AG08395 (cell line): Measurements from ENCODE around the gene BTBD9.

ENCODE experiments used
- DNase-seq: peaks from one replicate; pipeline ENCODE4 v3.0.0; 2012; ENCODE audit warnings: mixed read lengths, low spot score

The BTBD9 gene

DNA sequence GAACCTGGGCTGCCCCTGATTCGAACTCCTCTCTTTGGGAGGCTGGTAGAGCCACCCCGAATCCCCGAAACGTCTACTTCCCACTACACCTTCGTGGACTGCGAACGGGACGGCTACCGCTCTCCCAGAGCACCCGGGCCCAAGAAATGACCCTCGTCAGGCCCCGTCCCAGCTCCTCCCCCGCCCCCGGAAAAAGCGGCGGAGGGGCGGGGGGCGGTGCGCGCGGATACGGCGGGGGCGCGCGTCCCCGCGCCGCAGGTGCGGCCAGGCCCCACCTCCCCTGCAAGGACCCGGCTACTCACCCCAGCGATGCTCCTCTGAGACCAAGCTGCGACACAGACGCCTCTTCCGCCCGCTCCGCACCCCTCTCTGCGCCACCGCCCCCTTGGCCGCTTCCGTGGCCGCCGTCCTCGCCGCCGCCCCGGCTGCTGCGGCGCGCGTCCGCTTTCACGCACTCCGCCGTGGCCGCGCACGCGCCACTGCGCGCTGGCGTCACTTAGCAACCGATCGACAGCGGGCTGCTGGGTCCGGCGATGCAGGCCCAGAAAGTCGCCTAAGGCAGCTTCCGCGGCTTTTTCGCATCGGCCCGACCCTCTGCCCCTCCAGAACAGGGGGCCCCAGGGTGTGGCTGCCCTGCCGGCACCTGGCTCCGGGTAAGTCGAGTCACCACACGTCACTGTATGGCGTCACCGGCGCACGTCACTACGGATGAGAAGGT is at the start of gene BTBD9:
Gene BTBD9 (minus strand): TSS at position 432 of the 718 bp plus-strand sequence.
- DNase-seq, result peak; percentile 91

- no peak for DNase-seq
Measured at GRCh38 chr6:38688579-38689087, 48.9 kb upstream of the BTBD9 start.

DNA sequence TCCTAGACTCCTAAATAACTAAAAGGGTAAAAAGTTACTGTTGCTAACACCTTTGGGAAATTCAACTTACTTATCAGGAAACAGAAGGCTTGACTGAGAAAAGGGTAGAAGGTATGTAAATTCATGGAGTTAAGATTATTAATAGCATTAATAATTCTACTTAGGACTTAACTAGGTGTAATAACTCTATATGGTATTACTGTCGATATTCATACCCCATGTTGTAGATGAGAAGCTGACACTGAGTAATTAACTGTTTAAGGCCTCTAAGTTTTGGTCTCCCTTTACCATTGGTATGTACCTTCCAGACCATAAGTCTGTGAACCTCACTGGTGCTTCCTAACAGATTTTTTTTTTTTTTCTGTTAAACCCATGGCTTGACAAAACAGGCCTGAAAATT is 47.8 kb upstream of the BTBD9 start:
- DNase-seq, result no peak

DNA sequence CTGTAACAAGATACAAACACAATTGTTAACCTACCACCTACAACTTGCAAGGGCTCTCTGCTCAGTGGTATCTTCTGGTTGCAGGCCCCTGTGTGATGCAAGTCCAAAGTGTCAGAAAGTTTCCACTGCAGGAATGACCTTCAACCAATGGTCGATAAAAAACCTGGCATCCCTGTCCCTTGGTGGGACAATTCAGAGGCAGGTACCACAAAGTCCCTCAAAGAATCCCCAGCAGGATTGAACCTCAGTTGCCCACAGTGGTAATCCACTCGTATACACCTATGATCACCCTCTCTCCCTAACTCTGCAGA is 47.3 kb upstream of the BTBD9 start:
- DNase-seq, result no peak

GRCh38 chr6:38686270-38687042 is 46.7 kb upstream of the BTBD9 start:
- DNase-seq, result no peak

- no peak for DNase-seq
Measured at GRCh38 chr6:38684904-38685303, 45.2 kb upstream of the BTBD9 start.

DNA sequence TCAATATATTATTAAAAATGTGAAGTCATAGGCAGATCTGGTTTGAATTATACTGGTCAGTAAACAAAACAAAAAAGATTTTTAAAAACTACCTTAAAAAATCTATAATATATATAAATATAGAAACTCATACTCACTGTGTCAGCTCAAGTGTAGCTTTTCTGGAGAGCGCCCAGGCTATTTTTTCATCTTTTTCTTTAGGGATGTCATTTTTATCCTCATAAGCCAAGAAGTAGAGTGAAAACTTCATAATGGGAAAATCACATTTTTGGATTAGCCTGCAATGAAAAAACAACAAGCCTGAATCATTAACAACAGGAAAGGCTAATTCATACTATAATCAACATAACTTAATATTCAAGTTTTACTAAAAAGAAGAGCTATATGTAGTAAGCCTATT is 44.5 kb upstream of the BTBD9 start:
- DNase-seq, result no peak

- no peak for DNase-seq
Measured at GRCh38 chr6:38681850-38682249, 42.1 kb upstream of the BTBD9 start.

- DNase-seq, result no peak
Measured at GRCh38 chr6:38679668-38680067, 39.9 kb upstream of the BTBD9 start.

DNA sequence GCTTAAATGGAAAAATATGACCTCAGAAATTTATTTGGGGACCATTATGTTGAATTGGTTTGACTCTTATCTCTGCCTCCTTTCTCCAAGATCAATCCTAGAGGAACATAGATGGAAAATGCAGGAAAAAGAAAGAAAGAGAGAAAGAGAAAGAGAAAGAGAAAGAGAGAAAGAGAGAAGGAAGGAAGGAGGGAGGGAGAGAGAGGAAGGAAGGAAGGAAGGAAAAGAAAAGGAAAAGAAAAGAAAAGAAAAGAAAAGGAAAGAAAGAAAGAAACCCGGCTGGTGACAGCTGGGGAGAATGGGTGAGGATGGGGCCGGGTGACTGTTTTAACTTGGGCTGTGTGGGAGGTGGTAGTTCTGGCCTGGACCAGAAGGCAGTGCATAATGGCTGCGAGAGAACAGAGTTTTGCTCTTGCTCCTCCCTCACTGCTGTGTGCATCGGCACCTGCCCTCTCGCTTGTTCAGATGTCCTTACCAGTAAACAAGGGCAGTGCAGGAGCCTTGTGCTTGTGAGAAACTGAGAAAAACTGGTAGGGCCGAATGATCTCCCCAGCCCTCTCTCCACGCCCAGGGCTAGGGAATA is 38.5 kb upstream of the BTBD9 start:
- no peak for DNase-seq

GRCh38 chr6:38676974-38677544 is 37.3 kb upstream of the BTBD9 start:
- DNase-seq, result no peak

GRCh38 chr6:38676236-38676973 is 36.7 kb upstream of the BTBD9 start:
- DNase-seq, result no peak

GRCh38 chr6:38673397-38674165 is 33.9 kb upstream of the BTBD9 start:
- DNase-seq, result no peak

DNA sequence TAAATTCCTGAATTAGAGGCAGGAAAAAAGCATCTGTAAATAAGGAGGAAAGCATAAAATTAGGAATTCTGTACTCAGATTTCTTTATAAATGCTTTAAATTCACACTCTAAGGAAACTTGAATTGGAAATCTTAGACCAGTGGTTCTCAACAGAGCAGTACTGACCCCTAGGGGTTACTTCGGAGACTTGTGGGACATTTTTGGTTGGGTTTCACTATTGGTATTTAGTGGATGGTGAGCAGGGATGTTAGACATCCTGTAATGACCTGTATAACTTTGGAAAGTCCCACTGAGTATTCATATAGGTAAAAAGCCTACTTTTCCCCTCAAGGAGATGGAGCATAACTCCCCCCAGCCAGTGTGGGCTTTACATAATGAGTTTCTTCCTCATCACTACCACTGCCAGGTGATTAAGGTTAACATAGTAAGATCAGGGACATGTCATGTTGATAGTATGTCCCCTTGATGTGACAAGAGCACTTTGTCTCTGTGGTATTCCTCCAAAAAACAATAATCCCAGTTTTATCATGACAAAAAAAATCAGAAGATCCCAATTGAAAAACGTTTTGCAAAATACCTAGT is 32.2 kb upstream of the BTBD9 start:
- peak; percentile 83 for DNase-seq

- no peak for DNase-seq
Measured at GRCh38 chr6:38658418-38659167, 18.9 kb upstream of the BTBD9 start.

DNA sequence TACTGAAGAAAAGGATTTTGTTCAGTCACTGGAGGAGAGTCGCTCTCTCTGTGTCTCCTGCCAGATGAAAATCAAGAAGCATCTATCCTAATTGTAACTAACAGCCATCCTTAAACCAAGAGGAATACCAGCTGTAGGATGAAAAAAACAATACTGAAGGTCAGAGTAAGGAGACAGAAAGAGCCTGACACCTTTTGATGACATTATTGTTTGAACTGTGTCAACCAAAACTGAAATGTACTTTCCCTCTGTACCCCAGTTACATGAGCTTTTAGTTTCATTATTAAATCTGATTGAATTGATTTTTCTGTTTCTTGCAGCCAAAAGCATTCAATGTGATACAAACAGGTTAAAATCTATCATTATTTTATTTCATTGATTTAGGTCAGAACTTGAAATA is 17.2 kb upstream of the BTBD9 start:
- DNase-seq, result no peak

- DNase-seq, result no peak
Measured at GRCh38 chr6:38654263-38654662, 14.5 kb upstream of the BTBD9 start.

DNA sequence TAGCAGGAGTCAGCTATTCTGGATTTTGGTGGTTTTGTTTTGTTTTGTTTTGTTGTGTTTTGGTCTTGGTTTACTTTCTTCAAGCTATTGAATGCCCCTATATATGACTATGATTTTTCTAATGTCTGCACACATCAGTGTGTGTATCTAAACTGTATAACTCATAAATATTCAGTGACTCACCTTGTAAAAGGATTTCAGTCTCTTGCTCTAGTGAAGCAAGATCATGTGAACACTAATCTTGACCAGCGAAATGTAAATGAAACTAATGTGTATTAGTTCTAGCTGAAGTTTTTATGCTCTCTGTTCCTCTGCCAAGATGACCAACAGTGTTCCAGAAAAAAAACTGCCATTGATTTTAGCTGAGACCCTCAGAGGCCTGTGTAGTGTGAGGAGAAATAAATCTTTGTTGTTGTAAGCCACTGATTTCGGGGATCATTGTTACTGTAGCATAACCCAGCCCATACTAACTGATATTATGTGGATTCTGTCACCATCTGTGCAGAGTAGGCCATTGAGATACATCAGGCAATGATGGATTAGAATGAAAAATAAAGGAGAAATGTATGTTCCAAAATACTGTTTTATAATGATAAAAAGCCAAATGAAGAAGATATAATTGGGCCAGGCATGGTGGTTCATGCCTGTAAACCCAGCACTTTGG is 11.5 kb upstream of the BTBD9 start:
- DNase-seq, result no peak

DNA sequence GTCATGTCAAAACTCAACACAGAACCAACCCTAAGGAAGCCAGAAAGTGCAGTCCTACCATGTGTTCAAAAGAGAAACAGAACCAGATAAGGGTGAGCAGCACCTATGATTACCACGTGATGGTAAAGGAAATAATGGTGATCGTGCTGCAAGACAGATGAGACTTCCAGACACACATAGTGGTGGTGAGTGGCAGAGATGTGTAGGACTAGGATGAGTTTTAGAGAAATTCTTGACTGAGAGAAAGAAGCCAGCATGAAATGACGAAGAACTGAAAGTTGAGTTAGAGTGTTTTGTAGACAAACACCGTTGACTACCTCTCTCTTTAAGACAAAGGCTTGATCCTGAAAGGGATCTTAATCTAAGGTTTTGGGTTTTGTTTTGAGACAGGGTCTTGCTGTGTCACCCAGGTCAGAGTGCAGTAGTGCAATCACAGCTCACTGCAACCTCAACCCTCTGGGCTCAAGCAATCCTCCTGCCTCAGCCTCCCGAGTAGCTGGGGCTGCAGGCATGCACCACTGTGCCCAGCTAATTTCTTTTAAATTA is 10.6 kb upstream of the BTBD9 start:
- no peak for DNase-seq
